ENCODE data around the gene PCTP.

Gene PCTP

GRCh38 chr17:55728361-55728760 lies 22.5 kb upstream of the PCTP start:
- DNase-seq: no peak

DNA sequence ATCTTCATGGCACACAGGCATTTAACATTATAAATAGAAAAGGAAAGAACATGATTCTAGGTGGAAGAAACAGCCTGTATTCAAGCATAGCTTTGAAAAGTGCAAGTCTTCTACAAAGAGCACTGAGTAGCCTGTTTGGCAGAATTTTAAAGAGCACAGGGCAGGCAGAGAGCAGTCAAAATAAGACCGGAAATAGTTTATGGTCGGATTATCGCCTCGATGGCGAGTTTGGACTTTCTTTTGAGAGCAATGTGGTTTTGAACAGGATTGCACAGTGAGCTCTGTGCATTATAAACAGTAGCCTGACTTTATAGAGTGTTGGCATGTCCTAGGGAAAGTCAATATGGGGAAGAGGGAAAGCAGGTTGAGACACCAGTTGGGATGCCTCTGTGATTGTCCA lies 22.0 kb upstream of the PCTP start:
- DNase-seq: no peak

DNA sequence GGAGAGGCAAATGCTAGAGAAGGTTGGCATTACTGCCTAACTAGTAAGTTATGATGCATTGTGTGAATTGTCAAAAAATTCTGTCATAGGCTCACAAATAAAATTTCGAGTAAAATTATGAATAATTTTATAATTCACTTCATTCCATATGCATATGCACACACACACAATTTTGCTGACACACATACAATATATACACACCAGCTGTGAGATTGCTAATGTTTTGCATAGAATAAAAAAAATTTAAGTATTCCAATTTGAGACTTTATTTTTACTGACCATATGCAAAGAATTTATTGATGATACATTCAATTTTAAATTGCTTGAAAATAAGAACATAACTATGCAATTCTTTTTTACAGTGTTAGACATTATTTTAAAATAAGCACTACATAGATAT lies 21.4 kb upstream of the PCTP start:
- DNase-seq: no peak

DNA sequence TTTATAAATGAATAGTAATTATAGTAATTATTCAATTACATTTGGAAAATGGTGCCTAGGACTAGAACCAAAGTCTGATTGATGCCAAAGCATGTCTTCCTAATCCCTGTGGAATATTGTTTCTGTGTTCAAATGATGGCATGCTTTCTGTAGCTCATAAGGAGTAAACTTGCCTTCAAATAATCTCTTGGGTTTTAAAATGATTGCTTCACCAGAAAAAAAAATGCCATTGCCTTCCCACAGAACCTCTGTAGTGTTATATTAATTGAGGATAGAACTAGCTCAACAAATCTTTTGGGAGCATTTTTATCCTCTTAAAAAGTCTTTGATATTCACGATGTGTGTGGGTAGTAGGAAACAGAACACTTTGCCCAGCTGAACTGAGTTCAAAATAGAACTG lies 20.5 kb upstream of the PCTP start:
- DNase-seq: no peak

DNA sequence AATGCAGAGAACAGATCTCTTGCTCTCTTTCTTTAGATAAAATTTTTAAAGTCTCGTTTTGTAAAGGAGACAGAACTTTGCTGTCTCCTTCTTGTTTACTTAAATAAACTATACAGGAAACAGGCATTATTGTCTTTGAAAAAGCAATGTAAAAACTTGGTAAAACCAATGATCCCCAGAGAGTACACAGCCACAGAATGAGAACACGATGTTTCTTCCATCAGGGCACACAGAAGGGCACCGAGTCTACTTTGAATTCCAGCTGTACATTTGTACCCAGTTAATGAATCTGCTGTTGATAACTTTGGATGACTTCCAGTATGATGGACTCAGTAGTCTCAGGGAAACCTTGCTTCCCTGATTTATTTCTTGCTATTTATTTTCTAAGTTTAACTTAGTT lies 20.0 kb upstream of the PCTP start:
- no peak for DNase-seq

- DNase-seq: no peak
Measured at GRCh38 chr17:55731586-55732250, 19.1 kb upstream of the PCTP start.

- no peak for DNase-seq
Measured at GRCh38 chr17:55734128-55734781, 16.6 kb upstream of the PCTP start.

DNA sequence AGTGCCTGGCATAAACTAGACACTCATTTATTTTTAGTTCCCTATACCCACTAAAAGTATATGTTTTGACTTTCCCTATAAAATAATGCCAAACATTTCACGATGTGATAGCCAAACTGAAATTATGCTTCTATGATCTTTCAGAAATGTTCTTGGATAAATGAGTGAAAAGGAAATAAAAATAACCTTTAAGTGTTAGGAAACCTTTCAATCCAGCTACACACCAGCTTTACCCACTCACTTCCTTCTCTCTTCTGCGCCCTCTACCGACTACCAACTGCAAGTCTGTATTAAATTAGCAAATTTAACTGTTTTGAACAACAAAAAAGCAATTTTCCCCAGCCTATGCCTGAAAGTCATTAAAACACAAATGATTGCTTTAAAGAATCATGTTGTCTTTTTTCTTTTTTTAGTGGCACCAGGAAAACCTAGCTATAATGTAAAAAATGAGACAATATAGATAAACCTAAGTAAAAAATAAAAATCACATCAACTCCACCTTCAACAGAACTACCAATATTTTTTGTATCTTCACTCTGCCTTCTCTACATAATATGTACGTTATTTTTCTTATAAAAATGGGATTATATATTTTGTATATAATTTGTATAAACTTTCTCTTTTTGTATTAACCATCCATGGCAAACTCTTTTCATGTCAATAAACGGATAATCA lies 15.0 kb upstream of the PCTP start:
- no peak for DNase-seq

DNA sequence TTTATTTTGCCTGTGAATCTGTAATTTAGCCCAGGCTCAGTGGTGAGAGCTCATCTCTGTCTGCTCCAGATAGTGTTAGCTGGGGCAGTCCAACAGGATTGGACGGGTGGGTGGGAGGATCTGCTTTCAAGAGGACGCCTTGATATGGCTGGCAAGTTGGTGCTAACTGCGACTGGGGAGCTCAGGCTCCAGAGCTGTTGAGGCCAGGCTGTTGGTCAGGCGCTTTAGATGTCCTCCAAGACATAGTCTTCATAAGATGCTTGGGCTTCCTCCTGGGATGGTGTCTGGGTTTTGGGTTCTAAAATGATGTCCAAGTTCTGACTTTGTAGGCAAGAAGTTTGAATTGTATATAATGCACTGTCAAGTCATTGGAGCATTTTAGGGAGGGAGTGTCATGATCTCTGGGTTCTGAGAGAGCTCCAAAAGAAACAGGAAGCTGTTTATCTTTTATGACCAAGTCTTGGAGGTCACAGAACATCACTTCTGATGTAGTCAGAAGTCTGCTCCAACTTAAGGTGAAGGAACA lies 12.8 kb upstream of the PCTP start:
- no peak for DNase-seq

DNA sequence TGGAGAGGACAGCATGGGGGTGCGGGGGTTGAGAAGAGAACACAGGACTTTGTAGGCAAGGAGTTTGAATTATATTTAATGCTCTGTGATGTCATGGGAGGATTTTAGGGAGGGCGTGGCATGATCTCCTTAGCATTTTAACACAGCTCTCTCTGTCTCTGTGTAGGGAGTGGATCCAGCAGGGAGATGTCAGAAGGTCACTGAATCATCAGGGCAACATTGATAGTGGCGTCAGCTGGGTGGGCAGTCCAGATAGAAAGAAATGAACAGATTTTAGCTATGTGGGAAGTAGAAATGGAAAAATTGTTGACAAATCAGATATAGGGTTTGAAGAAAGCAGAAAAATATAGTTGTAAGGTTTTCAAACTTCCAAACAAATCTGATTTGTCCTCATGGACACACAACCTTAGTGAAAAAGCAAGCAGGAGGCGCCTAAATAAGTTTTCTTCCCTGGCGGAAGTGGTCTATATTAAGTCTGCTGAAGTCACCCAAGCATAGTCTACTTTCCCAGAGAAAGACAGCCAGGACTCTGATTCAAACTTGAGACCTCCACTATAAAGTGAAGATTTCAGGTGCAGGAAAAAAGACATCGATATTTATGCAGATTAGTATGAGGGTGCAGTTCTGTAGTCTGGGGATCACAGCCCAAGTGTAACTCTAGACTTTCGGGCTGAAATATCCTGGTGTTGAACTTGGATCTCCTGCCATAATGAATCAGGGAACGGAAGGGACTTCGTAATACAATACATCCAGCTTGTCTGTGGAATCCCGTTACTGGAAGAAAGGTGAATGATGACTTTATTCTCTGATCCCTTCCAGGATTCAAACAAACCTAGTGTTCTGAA lies 10.1 kb upstream of the PCTP start:
- no peak for DNase-seq

DNA sequence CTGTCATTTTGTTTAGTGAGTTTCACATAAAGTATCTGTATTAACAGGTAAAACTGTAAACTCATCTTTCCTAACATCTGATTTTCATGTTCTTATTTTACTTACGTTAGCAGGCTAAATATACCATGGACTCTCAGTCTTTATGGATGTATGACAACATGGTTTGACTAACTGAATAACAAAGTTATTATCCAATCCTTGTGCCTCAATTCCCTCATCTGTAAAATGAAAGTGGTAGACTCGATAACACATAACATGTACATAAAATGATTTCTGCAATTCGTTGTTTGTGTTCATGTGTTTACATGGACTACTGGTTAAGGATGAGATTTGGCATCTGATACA lies 9.5 kb upstream of the PCTP start:
- DNase-seq: no peak

DNA sequence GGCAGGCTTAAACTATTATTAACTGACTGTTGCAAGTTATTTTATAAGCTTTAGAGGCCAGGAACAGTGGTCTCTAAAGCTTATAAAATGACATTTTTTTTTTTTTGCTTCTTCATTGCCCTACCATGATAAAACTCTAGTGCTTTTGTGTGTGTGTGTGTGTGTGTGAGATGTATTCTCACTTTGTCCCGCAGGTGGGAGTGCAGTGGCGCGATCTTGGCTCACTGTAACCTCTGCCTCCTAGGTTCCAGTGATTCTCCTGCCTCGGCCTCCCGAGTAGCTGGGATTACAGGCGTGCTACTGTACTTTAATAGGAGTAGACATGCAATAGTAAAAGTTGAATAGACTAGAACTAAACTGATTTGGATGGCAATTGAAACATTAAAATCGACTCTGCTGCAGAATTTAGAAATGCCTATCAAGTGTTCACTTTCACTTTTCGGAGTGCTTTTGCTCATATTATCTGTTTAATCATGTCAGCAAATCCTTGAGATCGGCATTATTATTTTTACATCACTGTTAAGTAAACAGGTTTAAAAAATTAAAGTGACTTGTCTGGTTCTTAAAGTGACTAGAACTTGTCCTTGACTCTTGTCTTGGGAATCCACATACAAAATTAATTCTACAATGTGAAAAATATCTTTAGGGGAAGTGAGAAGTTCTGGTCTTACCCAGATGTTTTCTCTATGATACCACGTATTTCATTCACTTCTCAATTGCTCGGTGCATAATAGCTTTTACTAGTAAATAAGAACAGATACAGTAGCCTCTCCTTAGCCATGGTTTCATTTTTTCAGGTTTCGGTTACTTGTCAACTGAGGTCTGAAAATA lies 8.4 kb upstream of the PCTP start:
- DNase-seq: no peak

GRCh38 chr17:55743103-55743679 lies 7.7 kb upstream of the PCTP start:
- DNase-seq: no peak

DNA sequence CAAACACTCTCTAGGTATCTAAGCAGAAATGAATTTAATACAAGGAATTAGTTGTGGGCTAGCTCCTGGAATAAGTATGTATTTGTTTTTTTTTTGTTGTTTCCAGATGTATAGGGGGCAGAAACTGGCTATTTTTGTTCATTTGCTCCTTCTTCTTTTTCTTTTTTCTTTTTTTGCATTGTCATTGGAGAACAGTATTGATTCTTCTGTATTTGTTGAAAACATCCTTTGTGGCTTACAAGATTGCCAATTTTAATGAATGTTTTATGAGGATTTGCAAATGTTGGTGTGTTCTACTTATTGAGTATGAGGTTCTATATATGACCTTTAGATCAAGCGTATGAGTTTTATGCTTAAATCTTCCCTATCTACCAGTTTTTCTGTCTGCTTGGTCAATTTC lies 5.6 kb upstream of the PCTP start:
- DNase-seq: no peak

DNA sequence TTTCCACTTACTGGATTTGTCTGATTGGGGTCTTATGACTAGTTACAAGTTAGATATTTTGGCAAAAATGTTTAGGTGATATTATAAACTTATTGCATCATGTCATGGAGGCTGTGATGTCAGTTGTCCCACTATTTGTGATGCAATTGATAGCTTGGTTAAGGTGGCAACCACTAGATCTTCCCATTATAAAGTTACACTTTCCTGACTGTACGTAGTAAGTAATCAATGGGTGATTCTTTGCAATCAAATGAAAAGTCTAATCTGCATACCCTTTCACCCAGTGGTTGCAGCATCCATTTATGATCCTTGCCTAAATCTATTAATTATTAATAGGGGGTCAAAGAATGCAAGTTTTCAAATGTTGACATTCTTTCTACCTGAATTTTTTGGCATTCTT lies 4.4 kb upstream of the PCTP start:
- no peak for DNase-seq

- DNase-seq: no peak
Measured at GRCh38 chr17:55747209-55747608, 3.6 kb upstream of the PCTP start.

GRCh38 chr17:55748841-55749240 lies 2.0 kb upstream of the PCTP start:
- DNase-seq: no peak

- DNase-seq: no peak
Measured at GRCh38 chr17:55749985-55750384, 866 bp upstream of the PCTP start.

DNA sequence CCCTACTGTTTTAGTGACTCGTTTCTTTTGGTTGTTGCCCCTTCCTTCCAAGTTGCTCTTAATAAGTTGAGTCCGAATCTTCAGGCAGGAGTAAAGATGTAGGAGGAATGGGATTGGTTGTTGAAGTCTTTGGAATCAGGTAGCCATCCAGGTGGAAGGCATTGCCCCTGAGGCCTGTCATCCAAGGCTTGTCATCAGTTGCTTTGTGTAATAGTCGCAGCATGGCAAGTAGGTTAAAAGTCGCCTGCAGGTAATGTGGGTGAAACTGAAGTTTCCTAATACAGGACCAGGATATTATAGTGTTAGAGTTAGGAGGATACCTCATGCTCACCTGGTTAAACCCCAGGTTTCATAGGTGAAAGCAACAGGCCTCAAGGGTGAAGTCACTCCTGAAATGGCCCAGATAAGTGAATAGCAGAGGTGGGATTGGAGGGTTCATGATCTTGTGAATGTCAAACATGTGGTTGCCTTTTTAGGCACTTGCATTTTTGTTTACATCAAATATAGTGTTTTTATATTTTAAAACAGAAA lies 934 bp downstream of the PCTP start:
- no peak for DNase-seq

DNA sequence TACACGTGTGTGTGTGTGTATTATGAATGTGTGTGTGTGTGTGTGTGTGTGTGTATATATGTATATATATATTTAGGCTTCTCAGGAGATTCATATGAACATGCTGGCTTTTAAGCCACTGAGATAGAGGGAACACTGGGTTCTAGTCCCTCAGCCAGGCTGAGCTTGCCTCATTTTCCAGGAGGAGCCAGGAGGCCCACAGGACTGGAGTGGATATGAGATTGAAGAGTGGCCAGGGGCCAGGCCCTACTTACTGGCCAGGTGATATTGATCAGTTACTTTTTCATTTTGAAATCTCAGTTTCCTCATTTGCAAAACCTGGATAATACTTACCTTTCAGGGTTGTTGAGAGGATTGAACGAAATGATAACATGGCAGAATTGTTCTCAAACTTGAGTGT lies 5.8 kb downstream of the PCTP start:
- DNase-seq: no peak

GRCh38 chr17:55757659-55758058 lies 6.8 kb downstream of the PCTP start:
- no peak for DNase-seq

DNA sequence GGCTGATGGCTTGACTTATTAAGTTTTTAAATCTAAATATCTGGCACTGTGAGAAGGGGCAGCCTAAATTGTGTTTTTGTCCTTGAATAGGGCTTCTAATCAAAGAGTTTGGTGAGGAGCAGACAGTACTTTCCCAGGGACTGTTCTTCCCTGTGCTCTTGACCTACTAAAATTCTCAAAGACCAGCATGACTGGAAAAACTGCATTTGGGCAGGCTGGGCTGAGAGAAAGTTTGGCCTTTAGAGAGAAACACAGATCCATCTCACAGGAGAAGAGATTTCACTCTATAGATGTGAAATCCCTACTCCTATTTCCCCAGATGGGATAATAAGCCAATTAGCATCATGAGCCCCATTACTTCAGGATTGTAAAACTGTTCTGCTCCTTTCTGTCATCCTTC lies 7.3 kb downstream of the PCTP start:
- no peak for DNase-seq
